IPS DF 4.7 (cell line): ENCODE data around the gene STMND1.

Experiments
- DNase-seq: peaks from one replicate; pipeline ENCODE4 v3.0.0-alpha.2; 2013; ENCODE audit warnings: low spot score; ENCODE audit errors: extremely low read depth

Gene STMND1

GRCh38 chr6:17161076-17161475 is 59.2 kb downstream of the STMND1 start:
- DNase-seq, result no peak

GRCh38 chr6:17165383-17165782 is 63.5 kb downstream of the STMND1 start:
- no peak for DNase-seq

GRCh38 chr6:17167327-17167979 is 65.6 kb downstream of the STMND1 start:
- peak; percentile 68 for DNase-seq

- no peak for DNase-seq
Observed at GRCh38 chr6:17169291-17169690, 67.4 kb downstream of the STMND1 start.

GRCh38 chr6:17169711-17170110 is 67.9 kb downstream of the STMND1 start:
- DNase-seq, result no peak

- DNase-seq, result no peak
Observed at GRCh38 chr6:17172836-17173470, 71.1 kb downstream of the STMND1 start.

- no peak for DNase-seq
Observed at GRCh38 chr6:17178326-17178725, 76.5 kb downstream of the STMND1 start.

GRCh38 chr6:17178754-17179529 is 77.1 kb downstream of the STMND1 start:
- no peak for DNase-seq

GRCh38 chr6:17179530-17180073 is 77.8 kb downstream of the STMND1 start:
- no peak for DNase-seq
